Fibroblast of skin of right quadriceps (primary cell): ENCODE results near the gene CISD2.
"Not testable (repeated sequence)": the region's sequence is repeated elsewhere in the genome, so short reads cannot be mapped to it uniquely, and the experiment has no call there.

Experiments
- DNase-seq: peaks from one replicate; pipeline ENCODE4 v3.0.0-alpha.2; 2013

Gene CISD2

DNA sequence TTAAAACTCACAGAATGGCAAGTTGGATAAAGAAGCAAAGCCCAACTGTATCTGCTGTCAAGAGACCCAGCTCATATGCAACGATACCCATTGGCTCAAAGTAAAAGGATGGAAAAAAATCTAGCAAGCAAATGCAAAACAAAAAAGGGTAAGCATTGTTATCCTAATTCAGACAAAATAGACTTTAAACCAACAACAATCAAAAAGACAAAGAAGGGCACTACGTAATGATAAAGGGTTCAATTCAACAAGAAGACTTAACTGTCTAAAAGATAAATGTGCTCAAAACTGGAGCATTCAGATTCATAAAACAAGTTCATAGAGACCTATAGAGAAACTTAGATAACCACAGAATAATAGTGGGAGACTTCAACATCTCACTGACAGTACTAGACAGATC, 69.3 kb downstream of the CISD2 start:
- DNase-seq, result not testable (repeated sequence)
